Measurements from ENCODE around the gene CDYL2. TPM values are rescaled to one million over a fixed set of nuclear protein-coding genes. Genes with fewer than 3 reads are reported as not detected.

The CDYL2 gene
- total RNA-seq, 1 donor from 2014 or later, result 2.9 TPM

GRCh38 chr16:80700558-80700957, 103.8 kb downstream of the CDYL2 start:
- H3K4me3 ChIP-seq, result no peak overlapping the region
- DNase-seq (ENCODE audit: extremely low spot score in 2 of 2), result no peak
- intact Hi-C loops (cut with DNase I), result no loop called here
- no peaks in the 10 kb centered on the region for H3K4me1 ChIP-seq
- H3K27me3 ChIP-seq, result no peaks in the 10 kb centered on the region
- no peaks in the 10 kb centered on the region for H3K9me3 ChIP-seq
- TF ChIP-seq POLR2A (IDR thresholded peaks at IDR 0.05) (no peak), POLR2AphosphoS5 (IDR thresholded peaks at IDR 0.05; ENCODE audit: insufficient read depth in 1 of 2, low read depth in 1 of 2) (no peak), CTCF (IDR thresholded peaks at IDR 0.05) (no peak)
- no peak overlapping the region for H3K27ac ChIP-seq
- no peaks in the 10 kb centered on the region for H3K36me3 ChIP-seq

GRCh38 chr16:80695020-80695419, 109.4 kb downstream of the CDYL2 start:
- no peaks in the 10 kb centered on the region for H3K27me3 ChIP-seq
- no peaks in the 10 kb centered on the region for H3K36me3 ChIP-seq
- no peaks in the 10 kb centered on the region for H3K4me1 ChIP-seq
- intact Hi-C loops (cut with DNase I), result no loop called here
- TF ChIP-seq POLR2AphosphoS5 (IDR thresholded peaks at IDR 0.05; ENCODE audit: insufficient read depth in 1 of 2, low read depth in 1 of 2) (no peak), POLR2A (IDR thresholded peaks at IDR 0.05) (no peak), CTCF (IDR thresholded peaks at IDR 0.05) (no peak)
- no peak overlapping the region for H3K27ac ChIP-seq
- no peak overlapping the region for H3K4me3 ChIP-seq
- no peaks in the 10 kb centered on the region for H3K9me3 ChIP-seq
- DNase-seq (ENCODE audit: extremely low spot score in 2 of 2), result peak in 1 of 2 donors; percentile 12

GRCh38 chr16:80693553-80693952, 110.8 kb downstream of the CDYL2 start:
- Histone ChIP-seq H3K36me3 (no peaks in the 10 kb centered on the region), H3K4me3 (no peak overlapping the region), H3K27me3 (no peaks in the 10 kb centered on the region), H3K4me1 (no peaks in the 10 kb centered on the region), H3K9me3 (no peaks in the 10 kb centered on the region), H3K27ac (no peak overlapping the region)
- DNase-seq (ENCODE audit: extremely low spot score in 2 of 2), result no peak
- TF ChIP-seq POLR2A (IDR thresholded peaks at IDR 0.05) (no peak), POLR2AphosphoS5 (IDR thresholded peaks at IDR 0.05; ENCODE audit: insufficient read depth in 1 of 2, low read depth in 1 of 2) (no peak), CTCF (IDR thresholded peaks at IDR 0.05) (no peak)
- intact Hi-C loops (cut with DNase I), result no loop called here

GRCh38 chr16:80692270-80692669, 112.1 kb downstream of the CDYL2 start:
- DNase-seq (ENCODE audit: extremely low spot score in 2 of 2), result no peak
- H3K4me3 ChIP-seq, result no peak overlapping the region
- H3K36me3 ChIP-seq, result no peaks in the 10 kb centered on the region
- intact Hi-C loops (cut with DNase I), result no loop called here
- H3K9me3 ChIP-seq, result no peaks in the 10 kb centered on the region
- no peak for TF ChIP-seq POLR2A (IDR thresholded peaks at IDR 0.05)
- no peak for TF ChIP-seq POLR2AphosphoS5 (IDR thresholded peaks at IDR 0.05; ENCODE audit: insufficient read depth in 1 of 2, low read depth in 1 of 2)
- TF ChIP-seq CTCF (IDR thresholded peaks at IDR 0.05), result no peak
- no peak overlapping the region for H3K27ac ChIP-seq
- no peaks in the 10 kb centered on the region for H3K4me1 ChIP-seq
- H3K27me3 ChIP-seq, result no peaks in the 10 kb centered on the region

GRCh38 chr16:80691111-80691741, 113.2 kb downstream of the CDYL2 start:
- no peak overlapping the region for H3K4me3 ChIP-seq
- H3K27me3 ChIP-seq, result no peaks in the 10 kb centered on the region
- H3K36me3 ChIP-seq, result no peaks in the 10 kb centered on the region
- intact Hi-C loops (cut with DNase I), result no loop called here
- DNase-seq (ENCODE audit: extremely low spot score in 2 of 2), result peak in 1 of 2 donors; percentile 52
- no peaks in the 10 kb centered on the region for H3K4me1 ChIP-seq
- H3K9me3 ChIP-seq, result no peaks in the 10 kb centered on the region
- TF ChIP-seq POLR2A (IDR thresholded peaks at IDR 0.05), result no peak
- no peak for TF ChIP-seq CTCF (IDR thresholded peaks at IDR 0.05)
- no peak for TF ChIP-seq POLR2AphosphoS5 (IDR thresholded peaks at IDR 0.05; ENCODE audit: insufficient read depth in 1 of 2, low read depth in 1 of 2)
- H3K27ac ChIP-seq, result no peak overlapping the region
